GM18502 (cell line): ENCODE data around the gene RPIA.
A peak's percentile ranks its signal among the peaks of the same experiment; 100 is the strongest.
"Not testable (repeated sequence)": the region's sequence is repeated elsewhere in the genome, so short reads cannot be mapped to it uniquely, and the experiment has no call there.

Experiments
- ATAC-seq: cut with Tn5 transposase; IDR thresholded peaks from one replicate; pipeline ENCODE4 v1.9.1; 2021; ENCODE audit warnings: mild to moderate bottlenecking; ENCODE audit not compliant: unreplicated experiment, poor library complexity

Gene RPIA

DNA sequence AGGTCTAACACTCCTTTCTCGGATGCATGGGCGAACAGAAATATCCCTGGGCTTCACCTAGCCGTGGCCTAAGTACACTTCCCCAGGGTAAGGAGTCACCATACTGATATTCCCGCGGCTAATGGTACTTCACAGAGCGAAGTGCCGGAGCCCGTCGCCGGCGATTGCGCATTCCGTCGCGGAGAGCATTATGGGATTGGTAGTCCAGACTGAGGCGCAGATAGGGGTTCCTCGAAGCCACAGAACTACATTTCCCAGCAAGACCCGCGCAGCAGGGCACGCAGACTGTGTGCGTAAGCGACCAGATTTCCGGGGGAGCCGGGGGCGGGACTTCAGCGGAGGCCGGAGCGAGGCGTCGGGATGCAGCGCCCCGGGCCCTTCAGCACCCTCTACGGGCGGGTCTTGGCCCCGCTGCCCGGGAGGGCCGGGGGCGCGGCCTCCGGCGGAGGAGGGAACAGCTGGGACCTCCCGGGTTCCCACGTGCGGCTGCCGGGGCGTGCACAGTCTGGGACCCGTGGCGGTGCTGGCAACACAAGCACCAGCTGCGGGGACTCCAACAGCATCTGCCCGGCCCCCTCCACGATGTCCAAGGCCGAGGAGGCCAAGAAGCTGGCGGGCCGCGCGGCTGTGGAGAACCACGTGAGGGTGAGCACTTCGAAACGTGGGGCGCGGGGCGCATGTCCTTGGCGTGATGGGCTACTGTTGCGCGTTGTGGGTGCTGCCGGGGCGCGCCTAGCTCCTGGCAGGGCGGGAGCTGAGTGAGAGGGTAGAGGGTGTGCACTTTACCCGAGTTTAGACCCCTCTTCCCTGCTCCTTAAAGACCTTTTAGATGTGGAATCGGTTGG is at the start of gene RPIA:
Gene RPIA, plus strand, starts transcription at position 335 of the 845 bp plus-strand sequence. Its CDS starts 26 bp downstream, at position 361.
- peak; percentile 96 for ATAC-seq

GRCh38 chr2:88642278-88642677 is 49.2 kb upstream of the RPIA start:
- no peak for ATAC-seq

DNA sequence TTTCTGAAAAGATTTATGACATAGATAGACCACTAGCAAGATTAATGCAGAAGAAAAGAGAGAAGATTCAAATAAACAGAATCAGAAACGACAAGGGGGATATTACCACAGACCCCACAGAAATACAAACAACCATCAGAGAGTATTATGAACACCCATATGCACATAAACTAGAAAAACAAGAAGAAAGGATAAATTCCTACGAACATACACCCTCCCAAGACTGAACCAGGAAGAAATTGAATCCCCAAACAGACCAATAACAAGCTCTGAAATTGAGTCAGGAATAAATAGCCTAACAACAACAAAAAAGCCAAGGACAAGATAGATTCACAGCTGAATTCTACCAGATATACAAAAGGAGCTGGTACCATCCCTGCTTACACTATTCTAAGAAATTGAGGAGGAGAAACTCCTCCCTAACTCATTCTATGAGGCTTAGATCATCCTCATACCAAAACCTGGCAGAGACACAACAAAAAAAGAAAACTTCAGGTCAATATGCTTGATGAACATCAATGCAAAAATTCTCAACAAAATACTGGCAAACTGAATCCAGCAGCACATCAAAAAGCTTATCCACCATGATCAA is 46.1 kb upstream of the RPIA start:
- not testable (repeated sequence) for ATAC-seq

DNA sequence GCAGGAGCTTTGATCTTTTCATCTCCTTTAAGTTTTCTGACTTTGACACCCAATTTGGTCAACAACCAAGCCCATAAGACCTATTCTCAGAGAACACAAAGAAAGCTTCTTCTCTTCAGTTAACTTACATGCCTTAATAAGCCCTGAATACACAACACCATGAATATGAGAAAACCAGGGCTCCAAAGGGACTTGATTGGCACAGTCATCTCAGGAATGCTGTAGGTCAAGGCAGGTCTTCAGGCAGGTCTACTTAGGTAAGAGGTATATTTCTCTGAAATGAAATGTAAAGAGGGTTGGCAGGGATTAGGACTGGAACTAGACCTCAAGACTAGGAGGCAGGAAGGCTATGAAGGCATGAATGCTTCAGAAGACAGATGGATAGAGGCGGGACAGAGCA is 39.8 kb upstream of the RPIA start:
- ATAC-seq: no peak

- ATAC-seq: no peak
These were observed 36.8 kb upstream of the RPIA start for GRCh38 chr2:88654714-88655113.

- ATAC-seq: no peak
These were observed 34.8 kb upstream of the RPIA start for GRCh38 chr2:88656690-88657089.

- ATAC-seq: no peak
These were observed 34.3 kb upstream of the RPIA start for GRCh38 chr2:88657131-88657530.

DNA sequence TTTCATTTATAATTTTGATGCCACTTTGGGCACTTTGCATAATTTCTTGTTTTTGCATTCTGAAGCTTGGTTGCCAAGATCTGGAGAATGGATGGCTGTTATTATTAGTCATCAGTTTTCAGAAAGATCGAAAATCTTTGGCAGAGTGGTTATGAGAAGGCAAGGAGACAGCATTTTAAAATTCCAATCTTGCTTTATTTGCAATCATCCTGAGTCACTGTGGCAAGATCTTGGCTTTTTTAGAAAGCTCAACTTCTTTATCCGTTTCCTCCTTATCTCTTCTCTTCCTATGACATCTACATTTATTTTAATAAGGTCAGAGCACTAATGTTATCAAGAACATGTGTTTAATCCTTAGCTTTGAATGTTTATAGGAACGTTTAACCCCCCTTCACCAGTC is 33.1 kb upstream of the RPIA start:
- ATAC-seq: no peak

DNA sequence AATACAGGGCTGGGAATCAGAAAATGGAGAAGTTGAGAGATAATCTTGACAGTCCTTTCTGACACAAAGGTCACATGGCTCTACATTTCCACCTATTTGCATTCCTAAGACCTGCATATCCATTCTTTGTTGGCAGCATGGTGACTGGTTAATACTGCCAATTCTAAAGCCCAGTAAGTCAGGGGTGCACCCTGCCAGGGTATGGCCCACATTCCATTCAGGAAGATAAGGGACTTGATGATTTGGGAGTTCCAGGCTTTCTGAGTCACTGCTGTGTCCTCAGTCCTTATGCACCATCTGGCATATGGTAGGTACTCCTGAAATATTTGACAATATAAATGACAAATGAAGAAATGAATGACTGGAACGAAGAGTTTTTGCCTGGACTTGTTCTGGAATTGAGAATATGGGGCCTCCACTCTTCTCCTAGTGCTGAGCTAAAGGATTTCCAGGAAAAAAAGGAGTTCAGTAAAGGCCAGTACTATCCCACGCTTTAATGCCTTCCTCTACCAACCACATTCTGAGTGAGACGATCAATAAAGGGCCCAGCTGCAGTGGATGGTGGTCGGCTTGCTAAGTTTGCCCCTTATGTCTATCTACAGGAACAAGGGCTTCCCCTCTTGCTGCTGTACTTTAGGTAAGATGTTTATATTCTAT is 32.5 kb upstream of the RPIA start:
- no peak for ATAC-seq

DNA sequence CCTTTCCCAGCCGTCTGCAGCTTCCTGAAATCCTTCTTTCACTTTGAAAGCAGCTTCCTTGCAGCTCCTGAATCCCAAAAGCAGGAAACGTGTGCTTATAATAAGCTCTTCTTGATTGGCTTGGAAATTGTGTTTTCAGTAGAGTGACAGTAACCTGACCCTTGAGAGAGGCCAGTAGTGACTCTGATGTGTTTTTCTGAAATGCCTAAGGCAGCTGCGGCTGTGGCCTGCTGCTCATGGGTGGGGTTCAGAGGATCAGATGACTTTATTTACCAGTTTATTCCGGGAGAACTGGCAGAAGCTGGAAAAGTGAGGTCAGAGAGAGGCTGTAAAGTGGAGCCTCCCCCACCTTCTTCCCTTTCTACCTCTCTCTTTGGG is 31.9 kb upstream of the RPIA start:
- ATAC-seq: no peak

DNA sequence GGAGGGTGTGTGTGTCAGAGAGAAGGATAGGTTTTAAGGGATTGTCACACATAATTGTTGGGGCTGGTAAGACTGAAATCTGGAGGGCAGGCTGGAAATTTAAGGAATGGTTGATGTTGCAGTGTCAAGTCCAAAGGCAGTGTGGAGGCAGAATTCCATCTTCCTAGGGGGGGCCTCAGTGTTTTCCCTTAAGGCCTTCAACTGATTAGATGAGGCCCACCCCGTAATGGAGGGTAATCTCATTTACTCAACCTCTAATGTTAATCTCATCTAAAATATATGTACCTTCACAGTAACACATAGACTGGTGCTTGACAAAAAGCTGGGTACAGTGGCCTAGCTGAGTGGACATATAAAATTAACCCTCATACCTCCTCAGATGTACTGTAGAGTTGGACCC is 30.9 kb upstream of the RPIA start:
- no peak for ATAC-seq

DNA sequence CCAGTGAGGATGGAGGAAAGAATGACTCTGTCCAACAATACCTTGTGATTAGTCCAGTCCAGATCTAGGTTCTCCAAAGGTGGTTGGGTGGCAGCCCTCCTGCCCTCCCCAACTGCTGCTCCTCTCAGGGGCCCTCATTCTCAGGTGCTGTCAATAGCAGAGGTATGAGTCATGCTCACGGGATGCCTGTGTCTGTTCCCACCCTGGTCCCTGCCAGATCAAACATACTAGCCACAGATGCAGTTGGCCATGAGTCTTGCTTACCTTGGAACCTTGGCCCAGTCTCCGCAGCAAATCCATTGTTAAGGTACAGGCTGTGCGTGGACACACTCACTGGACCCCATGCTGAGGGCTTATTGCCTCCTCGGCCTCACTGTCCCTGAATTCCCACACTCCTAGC is 24.9 kb upstream of the RPIA start:
- ATAC-seq: no peak

- ATAC-seq: no peak
These were observed 24.3 kb upstream of the RPIA start for GRCh38 chr2:88667219-88667618.

- no peak for ATAC-seq
These were observed 22.6 kb upstream of the RPIA start for GRCh38 chr2:88668862-88669261.

DNA sequence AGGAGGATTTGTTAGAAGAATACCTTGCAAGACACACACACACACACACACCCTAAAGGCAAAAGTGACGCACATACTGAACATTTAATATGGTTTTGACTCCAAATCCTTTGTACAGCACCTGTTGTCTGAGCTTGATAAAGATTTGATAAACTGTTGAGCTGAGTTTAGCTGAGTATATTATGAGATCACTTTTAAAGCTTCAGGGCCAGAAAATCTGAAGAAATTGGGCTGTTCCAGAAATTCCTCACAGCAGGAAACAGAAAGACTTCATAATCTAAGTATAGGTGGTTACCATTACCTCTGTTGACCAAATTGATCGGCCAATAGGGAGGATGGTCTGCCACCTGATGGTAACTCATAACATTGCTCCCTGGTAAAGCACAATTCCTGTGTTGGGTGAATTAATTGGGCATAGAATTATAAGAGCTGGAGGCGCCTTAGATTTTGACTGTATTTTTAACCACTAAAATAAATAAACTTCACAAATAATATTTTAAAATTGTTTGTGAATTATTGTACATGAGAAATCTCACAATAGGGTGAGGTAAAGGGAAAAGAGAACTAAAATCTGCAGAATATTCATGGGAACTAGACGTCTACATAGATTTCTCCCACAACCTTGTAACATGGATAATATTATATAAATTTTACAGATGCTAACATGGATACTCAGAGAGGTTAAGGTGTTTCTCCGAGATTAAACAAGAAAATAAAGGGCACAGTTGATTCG is 21.8 kb upstream of the RPIA start:
- peak; percentile 84 for ATAC-seq

DNA sequence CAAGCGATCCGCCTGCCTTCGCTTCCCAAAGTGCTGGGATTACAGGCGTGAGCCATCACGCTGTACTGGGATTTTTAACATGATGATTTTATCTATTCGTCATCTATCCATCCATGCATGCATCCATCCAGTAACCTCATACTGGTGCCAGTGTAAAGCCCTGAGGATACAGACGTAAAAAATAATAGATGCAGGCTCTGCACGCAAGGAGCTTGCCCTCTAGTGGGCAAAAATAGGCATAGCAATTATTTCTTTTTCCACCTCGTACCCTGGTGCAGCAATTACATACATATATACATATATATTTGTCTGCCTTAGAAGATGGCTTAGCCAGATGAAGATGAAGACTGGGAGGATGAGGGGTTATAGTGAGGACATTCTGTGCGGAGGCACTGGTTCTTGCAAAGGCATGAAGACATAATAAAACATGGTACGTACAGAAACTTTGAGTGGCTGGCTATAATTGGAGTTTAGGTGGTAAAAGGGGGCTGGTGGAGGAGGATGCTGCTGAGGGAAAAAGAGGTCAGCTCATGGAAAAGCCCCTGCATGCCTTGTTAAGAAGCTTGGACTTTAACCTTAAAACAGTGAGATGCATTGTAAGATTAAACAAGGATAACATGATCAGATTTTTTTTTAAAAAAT is 19.6 kb upstream of the RPIA start:
- ATAC-seq: no peak

DNA sequence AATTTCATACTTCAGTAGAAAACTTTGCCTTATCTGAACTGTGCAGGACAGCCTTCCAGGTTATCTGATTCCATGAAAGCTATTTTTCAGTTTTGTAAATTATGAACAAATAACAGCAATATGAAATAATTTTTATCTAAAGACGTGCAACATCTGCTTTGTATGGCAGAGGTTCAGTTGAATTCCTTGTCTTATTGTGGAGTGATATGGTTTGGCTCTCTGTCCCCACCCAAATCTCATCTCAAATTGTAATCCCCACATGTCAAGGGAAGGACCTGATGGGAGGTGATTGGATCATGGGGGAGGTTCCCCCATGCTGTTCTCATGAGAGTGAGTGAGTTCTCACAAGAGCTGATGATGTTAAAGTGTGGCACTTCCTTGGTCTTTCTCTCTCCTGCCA is 18.1 kb upstream of the RPIA start:
- no peak for ATAC-seq

GRCh38 chr2:88680266-88680902 is 11.1 kb upstream of the RPIA start:
- no peak for ATAC-seq

DNA sequence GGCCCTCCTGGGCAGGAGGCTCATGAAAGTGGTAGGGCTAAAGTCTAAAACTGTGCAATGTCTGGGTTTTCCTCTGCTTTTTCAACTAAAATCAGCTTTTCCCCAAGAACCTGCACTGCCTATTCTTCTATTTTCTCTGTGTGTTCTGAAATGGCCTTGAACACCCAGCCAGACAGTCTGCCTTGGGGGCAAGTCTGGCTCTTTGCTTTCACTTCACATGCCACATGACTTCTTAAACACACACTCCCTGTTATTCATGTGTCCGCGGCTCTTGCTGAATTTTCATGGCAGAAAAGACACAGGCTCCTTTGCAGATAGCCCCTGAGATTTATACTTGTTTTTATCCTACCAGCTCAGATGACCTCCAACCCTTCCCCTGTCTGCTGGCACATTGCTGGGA is 10.6 kb upstream of the RPIA start:
- ATAC-seq: no peak
